HepG2 (cell line): ENCODE data around the gene PTCH1. TPM values are rescaled to one million over a fixed set of nuclear protein-coding genes. Genes with fewer than 3 reads are reported as not detected.

ENCODE experiments used
- ATAC-seq: fragments of 200-7000 bp; cut with Tn5 transposase; 3 replicates; pipeline ENCODE4 v1.9.1; 2020; ENCODE audit warnings: mild to moderate bottlenecking, moderate library complexity
- BruUV-seq: library from RNA; stranded (reverse); fragments of 400-500 nt; replicated peaks from 2 replicates; lab custom pipeline; 2021; lab: Mats Ljungman, UMichigan
- CTCF ChIA-PET: fragments of 300-600 bp; formaldehyde crosslinking; extraction: SDS; loops from one replicate; lab custom pipeline; 2021; ENCODE audit warnings: low total read pairs, inconsistent platforms, low intra/inter-chr PET ratio; lab: Yijun Ruan, JAX
- POLR2A ChIA-PET: fragments of 350-600 bp; sonication (Branson Sonifier 250); formaldehyde crosslinking; loops from one replicate; lab custom pipeline; 2020; ENCODE audit warnings: antibody characterized with exemption, inconsistent platforms; lab: Yijun Ruan, JAX
- DNase-seq: peaks from one replicate; pipeline ENCODE4 v3.0.0-alpha.2; 2015; ENCODE audit warnings: low spot score
- FAIRE-seq: peaks from 3 replicates; lab custom pipeline; 2011; peaks lifted over from hg19 to GRCh38; lab: Jason Lieb, UNC
- H2AFZ ChIP-seq: one replicate; pipeline ENCODE4 v1.6.1; 2011; ENCODE audit warnings: low read length, inconsistent platforms
- H3K27ac ChIP-seq: fragments of 300-600 bp; 3 replicates; pipeline ENCODE4 v1.8.0; 2011; ENCODE audit warnings: mixed run types, mild to moderate bottlenecking, mixed read lengths, low read length, inconsistent platforms; ENCODE audit not compliant: insufficient read depth; ENCODE audit errors: extremely low read length
- H3K27me3 ChIP-seq, 2 experiments: fragments of 200-600 bp in 1 of 2; 2 replicates in 1 of 2; 3 replicates in 1 of 2; pipeline versions ENCODE4 v1.6.0 to v1.8.0; 2011; ENCODE audit warnings: low read length in 2 of 2, mild to moderate bottlenecking in 2 of 2, moderate library complexity in 2 of 2, inconsistent platforms in 1 of 2; ENCODE audit not compliant: insufficient read depth in 2 of 2, control insufficient read depth in 1 of 2
- H3K36me3 ChIP-seq, 2 experiments: fragments of 200-600 bp in 1 of 2; replicated peaks in 1 of 2; 2 replicates in 1 of 2; 3 replicates in 1 of 2; pipeline versions ENCODE4 v1.5.1 to v1.8.0; 2011; ENCODE audit warnings: low read length in 2 of 2, inconsistent platforms in 1 of 2; ENCODE audit not compliant: insufficient read depth in 2 of 2, control insufficient read depth in 1 of 2
- H3K4me1 ChIP-seq: 2 replicates; pipeline ENCODE4 v1.5.1; 2012; ENCODE audit warnings: low read length, inconsistent platforms; ENCODE audit not compliant: insufficient read depth
- H3K4me2 ChIP-seq: 2 replicates; pipeline ENCODE4 v1.6.0; 2011; ENCODE audit warnings: low read depth, low read length, inconsistent platforms
- H3K4me3 ChIP-seq, 3 experiments: fragments of 200-600 bp in 1 of 3; sonication (generic), shearing (Covaris generic) in 1 of 3; replicated peaks in 1 of 3; 2 replicates each; pipeline ENCODE4 v1.5.1; 2011 to 2016; ENCODE audit warnings: low read length in 3 of 3, inconsistent platforms in 2 of 3, low read depth in 2 of 3, mild to moderate bottlenecking in 2 of 3, control low read depth in 1 of 3, mixed read lengths in 1 of 3; ENCODE audit not compliant: insufficient read depth in 1 of 3
- H3K79me2 ChIP-seq: one replicate; pipeline ENCODE4 v1.6.1; 2011; ENCODE audit warnings: low read length, inconsistent platforms; ENCODE audit not compliant: insufficient read depth
- H3K9ac ChIP-seq: 2 replicates; pipeline ENCODE4 v1.6.0; 2011; ENCODE audit warnings: mild to moderate bottlenecking, low read depth, low read length, inconsistent platforms; ENCODE audit not compliant: insufficient read depth
- H3K9me3 ChIP-seq: 2 replicates; pipeline ENCODE4 v1.5.1; 2012; ENCODE audit warnings: mild to moderate bottlenecking, low read length
- H4K20me1 ChIP-seq: 2 replicates; pipeline ENCODE4 v1.6.0; 2011; ENCODE audit warnings: inconsistent platforms, mild to moderate bottlenecking, low read length, moderate library complexity; ENCODE audit not compliant: insufficient read depth
- ARNT2 ChIP-seq: sonication (generic); formaldehyde crosslinking; IDR thresholded peaks from 2 replicates; pipeline ENCODE4 v1.8.0; 2022; ENCODE audit warnings: mild to moderate bottlenecking, low read depth, missing genetic modification reagents, moderate library complexity
- ATF3 ChIP-seq: sonication (generic); formaldehyde crosslinking; IDR thresholded peaks from 2 replicates; pipeline ENCODE4 v1.4.0; 2020; ENCODE audit warnings: missing genetic modification reagents
- CEBPB ChIP-seq: IDR thresholded peaks from 2 replicates; pipeline ENCODE4 v1.6.1; 2011; ENCODE audit warnings: low read depth, low read length, improper control_type of control experiment, borderline replicate concordance
- CEBPG ChIP-seq: IDR thresholded peaks from 2 replicates; pipeline ENCODE4 v1.6.1; 2016
- ETV6 ChIP-seq: sonication (generic); formaldehyde crosslinking; conservative IDR thresholded peaks from 2 replicates; pipeline ENCODE4 v1.4.0; 2020; ENCODE audit warnings: missing genetic modification reagents
- FOSL2 ChIP-seq: sonication (generic); formaldehyde crosslinking; IDR thresholded peaks from 2 replicates; pipeline ENCODE4 v1.4.0; 2020; ENCODE audit warnings: missing genetic modification reagents
- FOXP1 ChIP-seq, 2 experiments: fragments of 450-650 bp in 1 of 2; IDR thresholded peaks; 2 replicates each; pipeline ENCODE4 v1.6.1; 2017 to 2018; ENCODE audit warnings: antibody characterized with exemption in 1 of 2
- GATAD2A ChIP-seq: IDR thresholded peaks from 2 replicates; pipeline ENCODE4 v1.6.1; 2016
- HES4 ChIP-seq: sonication (generic); formaldehyde crosslinking; IDR thresholded peaks from 2 replicates; pipeline ENCODE4 v1.9.0; 2021; ENCODE audit warnings: mild to moderate bottlenecking, missing genetic modification reagents, borderline replicate concordance
- POLR2AphosphoS2 ChIP-seq: IDR thresholded peaks from 2 replicates; pipeline ENCODE4 v1.6.1; 2011; ENCODE audit warnings: low read depth, low read length, improper control_type of control experiment
- THAP9 ChIP-seq: sonication (generic); formaldehyde crosslinking; IDR thresholded peaks from 2 replicates; pipeline ENCODE4; 2020; ENCODE audit warnings: missing genetic modification reagents, mild to moderate bottlenecking, borderline replicate concordance
- ZNF335 ChIP-seq: sonication (generic); formaldehyde crosslinking; IDR thresholded peaks from 2 replicates; pipeline ENCODE4 v1.4.0; 2020; ENCODE audit warnings: missing genetic modification reagents
- ZNF510 ChIP-seq: sonication (generic); formaldehyde crosslinking; IDR thresholded peaks from 2 replicates; pipeline ENCODE4 v1.4.0; 2020; ENCODE audit warnings: low read depth, mild to moderate bottlenecking, missing genetic modification reagents
- ZNF547 ChIP-seq: sonication (generic); formaldehyde crosslinking; IDR thresholded peaks from 2 replicates; pipeline ENCODE4 v1.5.1; 2020; ENCODE audit warnings: mild to moderate bottlenecking, missing genetic modification reagents
- ZNF607 ChIP-seq: sonication (generic); formaldehyde crosslinking; IDR thresholded peaks from 2 replicates; pipeline ENCODE4 v1.5.1; 2020; ENCODE audit warnings: missing genetic modification reagents, mild to moderate bottlenecking, borderline replicate concordance
- ZNF652 ChIP-seq: IDR thresholded peaks from 2 replicates; pipeline ENCODE4 v1.6.1; 2016; ENCODE audit warnings: low read depth, borderline replicate concordance
- ZNF816 ChIP-seq: sonication (generic); formaldehyde crosslinking; IDR thresholded peaks from 2 replicates; pipeline ENCODE4 v1.8.0; 2022; ENCODE audit warnings: missing genetic modification reagents, mild to moderate bottlenecking, borderline replicate concordance
- ZSCAN5A ChIP-seq: sonication (generic); formaldehyde crosslinking; IDR thresholded peaks from 2 replicates; pipeline ENCODE4 v1.8.0; 2022; ENCODE audit warnings: mild to moderate bottlenecking, missing genetic modification reagents, borderline replicate concordance
- WGBS: methylation state at CpG from one replicate; pipeline ENCODE4 v1.1.6; 2017; ENCODE audit warnings: low lambda C conversion rate; 5-methylcytosine and 5-hydroxymethylcytosine counted together
- in situ Hi-C: cut with HindIII; loops from 2 replicates; pipeline ENCODE4 v1.10.0; 2017; ENCODE audit warnings: low pct_unique_long_range_greater_than_20kb; ENCODE audit not compliant: extremely low pct_ligation_motif_present
- intact Hi-C: fragments of 100-400 bp; cut with micrococcal nuclease; formaldehyde crosslinking; loops from one replicate; pipeline ENCODE4 v1.10.0; 2022; ENCODE audit not compliant: unreplicated experiment
- polyA plus RNA-seq, 8 experiments: library from polyadenylated mRNA; depleted of rRNA in 3 of 8; stranded (reverse) in 7 of 8; unstranded in 1 of 8; fragments of >200 nt; fragmentation: Illumina TruSeq in 4 of 8; extraction: Trizol in 4 of 8; gene quantifications; 2 replicates each; pipeline versions ENCODE4 v1.2.1 to v1.2.3, GENCODE V29; 2011 to 2016; ENCODE audit warnings: low read depth in 4 of 8, missing spikeins in 1 of 8, mixed read lengths in 1 of 8; ENCODE audit not compliant: insufficient read depth in 1 of 8
- total RNA-seq, 5 experiments: library from RNA; depleted of rRNA; stranded (reverse); fragments of >200 nt; fragmentation: Illumina TruSeq; extraction: Trizol; gene quantifications; 2 replicates each; pipeline ENCODE4 v1.2.3, GENCODE V29; 2016; ENCODE audit warnings: low read depth in 1 of 5

PTCH1 gene
- total and polyA plus RNA-seq, 2 of the 13 experiments (the other 11 are each of a cell fraction or from before 2014, with no cell fraction given), result 2.8 to 3.9 TPM

- TF ChIP-seq ZNF547 (CRISPR knock-in tag) (no peak), POLR2AphosphoS2 (no peak), ETV6 (CRISPR knock-in tag) (no peak), ZNF335 (CRISPR knock-in tag) (no peak), ZNF510 (CRISPR knock-in tag) (no peak)
These were observed 105.5 kb downstream of the PTCH1 start (continued) for GRCh38 chr9:95411054-95411892.

DNA sequence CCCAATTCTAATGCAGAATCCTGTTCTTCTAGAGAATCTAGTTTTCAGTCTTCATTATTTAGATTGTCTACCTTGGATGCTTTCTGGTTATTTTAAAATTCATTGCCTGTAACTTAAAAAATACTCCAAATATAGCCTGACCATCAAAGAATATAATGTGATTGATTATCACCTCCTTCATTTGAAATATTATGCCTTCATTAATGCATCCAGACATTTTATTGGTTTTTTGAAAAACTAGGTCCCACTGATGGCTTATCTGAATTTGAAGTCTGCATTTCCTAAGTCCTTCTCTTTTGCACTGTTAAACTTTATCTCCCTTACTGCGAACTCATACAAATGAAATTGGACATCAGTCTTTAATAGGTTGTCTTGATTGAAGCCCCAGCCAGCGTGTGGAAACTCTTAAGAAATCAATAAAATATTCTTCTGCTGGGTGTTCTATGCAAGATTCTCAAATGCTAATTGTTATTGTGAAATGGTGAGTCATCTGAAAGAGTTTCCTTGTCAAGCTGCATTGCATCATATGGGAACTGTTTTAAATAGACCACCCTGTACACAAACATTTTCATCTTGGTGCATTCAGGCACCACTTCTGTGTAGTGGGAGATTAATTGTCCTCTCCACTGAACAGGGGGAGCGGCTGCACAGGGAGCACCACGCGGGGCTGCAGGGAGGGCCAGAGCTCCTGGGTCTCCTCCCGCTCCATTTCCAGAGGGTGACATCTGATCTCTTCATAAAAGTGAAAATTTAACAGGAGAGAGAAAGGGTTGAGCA is 106.9 kb downstream of the PTCH1 start:
- Histone ChIP-seq H3K27ac (no peak overlapping the region), H3K9ac (no peak overlapping the region), H3K4me1 (peaks cover 6% of the 10 kb centered on the region; the same call in 1 of the 2 replicates), H2AFZ (no peak overlapping the region), H4K20me1 (no peaks in the 10 kb centered on the region), H3K4me3 (no peak overlapping the region), H3K4me2 (no peak overlapping the region), H3K36me3 (no peaks in the 10 kb centered on the region), H3K27me3 (no peaks in the 10 kb centered on the region), H3K79me2 (no peaks in the 10 kb centered on the region), H3K9me3 (no peaks in the 10 kb centered on the region)
- CTCF ChIA-PET, result no interaction called here
- intact Hi-C loops (no loop called here), in situ Hi-C loops (no loop called here)
- peak; percentile 32 for DNase-seq
- no peak for FAIRE-seq
- no peak for ATAC-seq
- POLR2A ChIA-PET, result no interaction called here
- no TSS peak for BruUV-seq
- WGBS, result 85% methylated on average over 6 of the region's 6 CpGs
- no peak for TF ChIP-seq ZNF816
- TF ChIP-seq ATF3 (CRISPR knock-in tag), result 0 out of 2 replicates have a peak, but pooled peaks have one; percentile 58
- no peak for TF ChIP-seq ZNF607 (CRISPR knock-in tag)
- no peak for TF ChIP-seq ZNF652 (CRISPR knock-in tag)
- no peak for TF ChIP-seq HES4
- no peak for TF ChIP-seq THAP9 (CRISPR knock-in tag)
- TF ChIP-seq FOXP1 (IDR thresholded peaks at IDR 0.05), result no peak
- TF ChIP-seq FOXP1 (CRISPR knock-in tag; IDR thresholded peaks at IDR 0.05), result no peak
- peak; percentile 89 for TF ChIP-seq CEBPB
- TF ChIP-seq ARNT2 (CRISPR knock-in tag), result no peak
- peak; percentile 58 for TF ChIP-seq CEBPG
- TF ChIP-seq GATAD2A (CRISPR knock-in tag), result peak; percentile 59
- TF ChIP-seq ZSCAN5A (CRISPR knock-in tag), result no peak
- TF ChIP-seq FOSL2, result peak; percentile 80
